HepG2 (cell line): ENCODE data around the gene KCNH6. TPM values are rescaled to one million over a fixed set of nuclear protein-coding genes. Genes with fewer than 3 reads are reported as not detected.
A peak's percentile ranks its signal among the peaks of the same experiment; 100 is the strongest.

ENCODE experiments used
- CEBPB ChIP-seq: IDR thresholded peaks from 2 replicates; pipeline ENCODE4 v1.6.1; 2011; ENCODE audit warnings: low read depth, low read length, improper control_type of control experiment, borderline replicate concordance
- FOSL2 ChIP-seq: sonication (generic); formaldehyde crosslinking; IDR thresholded peaks from 2 replicates; pipeline ENCODE4 v1.4.0; 2020; ENCODE audit warnings: missing genetic modification reagents
- GATAD1 ChIP-seq: IDR thresholded peaks from 2 replicates; pipeline ENCODE4 v1.6.1; 2016; ENCODE audit warnings: missing genetic modification reagents, missing compliant biosample characterization
- HNF4G ChIP-seq, 2 experiments: sonication (generic) in 1 of 2; formaldehyde crosslinking in 1 of 2; IDR thresholded peaks; 2 replicates each; pipeline versions ENCODE4 v1.4.0 to v1.6.1; 2011 to 2020; ENCODE audit warnings: borderline replicate concordance in 2 of 2, low read depth in 2 of 2, mild to moderate bottlenecking in 2 of 2, low read length in 1 of 2, missing genetic modification reagents in 1 of 2, moderate library complexity in 1 of 2
- KAT8 ChIP-seq: IDR thresholded peaks from 2 replicates; pipeline ENCODE4 v1.6.1; 2016; ENCODE audit warnings: missing genetic modification reagents, missing compliant biosample characterization
- MXI1 ChIP-seq: IDR thresholded peaks from 3 replicates; pipeline ENCODE4 v1.6.1; 2012; ENCODE audit warnings: low read depth, low read length, inconsistent platforms, borderline replicate concordance
- PHB2 ChIP-seq: fragments of 450-650 bp; IDR thresholded peaks from 2 replicates; pipeline ENCODE4 v1.6.1; 2018; ENCODE audit not compliant: partially characterized antibody
- PHF21A ChIP-seq: sonication (generic); formaldehyde crosslinking; IDR thresholded peaks from 2 replicates; pipeline ENCODE4 v1.5.0; 2020; ENCODE audit warnings: mild to moderate bottlenecking, missing genetic modification reagents
- SAP130 ChIP-seq: IDR thresholded peaks from 2 replicates; pipeline ENCODE4 v1.6.1; 2016; ENCODE audit warnings: low read depth
- SOX6 ChIP-seq, 2 experiments: fragments of 450-650 bp in 1 of 2; sonication (generic) in 1 of 2; formaldehyde crosslinking in 1 of 2; IDR thresholded peaks; 2 replicates each; pipeline versions ENCODE4 v1.4.0 to v1.6.1; 2017 to 2020; ENCODE audit warnings: antibody characterized with exemption in 1 of 2, mild to moderate bottlenecking in 1 of 2, missing genetic modification reagents in 1 of 2
- ZNF17 ChIP-seq: sonication (generic); formaldehyde crosslinking; IDR thresholded peaks from 2 replicates; pipeline ENCODE4 v1.5.0; 2020; ENCODE audit warnings: mild to moderate bottlenecking, missing genetic modification reagents
- polyA plus RNA-seq, 8 experiments: library from polyadenylated mRNA; depleted of rRNA in 3 of 8; stranded (reverse) in 7 of 8; unstranded in 1 of 8; fragments of >200 nt; fragmentation: Illumina TruSeq in 4 of 8; extraction: Trizol in 4 of 8; gene quantifications; 2 replicates each; pipeline versions ENCODE4 v1.2.1 to v1.2.3, GENCODE V29; 2011 to 2016; ENCODE audit warnings: low read depth in 4 of 8, missing spikeins in 1 of 8, mixed read lengths in 1 of 8; ENCODE audit not compliant: insufficient read depth in 1 of 8
- total RNA-seq, 5 experiments: library from RNA; depleted of rRNA; stranded (reverse); fragments of >200 nt; fragmentation: Illumina TruSeq; extraction: Trizol; gene quantifications; 2 replicates each; pipeline ENCODE4 v1.2.3, GENCODE V29; 2016; ENCODE audit warnings: low read depth in 1 of 5
- TF ChIP-seq, protein P1 (sequence below): IDR thresholded peaks from 2 replicates; pipeline ENCODE4 v1.6.1; 2012; ENCODE audit warnings: low read depth, low read length, improper control_type of control experiment
- TF ChIP-seq, protein P2 (sequence below): sonication (generic); formaldehyde crosslinking; IDR thresholded peaks from 2 replicates; pipeline ENCODE4 v1.5.0; 2020; ENCODE audit warnings: missing genetic modification reagents
- TF ChIP-seq, protein P3 (sequence below), 2 experiments: fragments of 450-650 bp in 1 of 2; sonication (generic) in 1 of 2; formaldehyde crosslinking in 1 of 2; IDR thresholded peaks; 2 replicates each; pipeline versions ENCODE4 v1.6.1 to v1.8.0; 2016 to 2022; ENCODE audit warnings: antibody characterized with exemption in 1 of 2, mild to moderate bottlenecking in 1 of 2, missing genetic modification reagents in 1 of 2

Gene KCNH6
- total and polyA plus RNA-seq, 2 of the 13 experiments (the other 11 are each of a cell fraction or from before 2014, with no cell fraction given), result 0.05 to 0.18 TPM

DNA sequence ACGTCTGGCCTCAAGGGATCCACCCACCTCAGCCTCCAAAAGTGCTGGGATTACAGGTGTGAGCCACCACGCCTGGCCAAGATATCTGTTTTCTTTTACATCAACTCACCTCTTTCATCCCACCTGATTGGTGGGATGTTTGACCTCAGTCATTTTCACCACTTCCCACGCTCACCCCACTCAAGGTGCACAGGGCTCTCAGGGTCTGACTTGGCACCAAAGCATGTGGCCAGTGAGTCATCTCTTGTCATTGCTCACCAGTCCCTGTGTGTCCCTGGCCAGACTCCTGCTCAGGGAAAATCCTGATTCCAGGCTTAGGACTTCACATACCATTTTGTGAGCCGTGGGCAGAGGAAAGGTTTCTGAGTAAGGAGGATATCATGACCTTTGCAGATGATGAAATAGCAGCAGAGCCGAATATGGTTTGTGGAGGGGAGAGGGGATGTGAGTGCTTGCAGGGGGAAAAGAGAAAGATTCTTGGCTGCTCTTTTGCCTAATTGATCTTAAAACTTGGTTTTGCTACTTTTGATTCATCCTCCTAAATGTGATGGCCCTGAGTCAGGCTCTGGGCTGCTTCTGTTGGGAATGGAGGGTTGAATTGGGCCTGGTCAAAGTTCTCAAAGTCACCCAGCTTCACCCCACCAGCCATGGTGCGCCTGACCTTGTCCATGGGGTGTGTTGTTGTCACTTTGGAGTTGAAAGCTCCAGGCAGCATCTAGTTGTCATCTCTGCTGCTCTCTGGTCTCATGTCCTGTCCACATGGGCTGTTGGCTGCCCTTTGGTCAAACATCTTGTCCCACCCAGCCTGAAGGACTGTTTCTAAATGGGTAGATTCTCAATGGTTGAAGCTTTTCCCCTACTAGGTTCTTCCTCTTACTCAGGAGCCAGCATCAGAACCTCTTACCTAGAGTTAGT lies 6.0 kb upstream of the KCNH6 start (continued):
- TF ChIP-seq, protein P1, sequence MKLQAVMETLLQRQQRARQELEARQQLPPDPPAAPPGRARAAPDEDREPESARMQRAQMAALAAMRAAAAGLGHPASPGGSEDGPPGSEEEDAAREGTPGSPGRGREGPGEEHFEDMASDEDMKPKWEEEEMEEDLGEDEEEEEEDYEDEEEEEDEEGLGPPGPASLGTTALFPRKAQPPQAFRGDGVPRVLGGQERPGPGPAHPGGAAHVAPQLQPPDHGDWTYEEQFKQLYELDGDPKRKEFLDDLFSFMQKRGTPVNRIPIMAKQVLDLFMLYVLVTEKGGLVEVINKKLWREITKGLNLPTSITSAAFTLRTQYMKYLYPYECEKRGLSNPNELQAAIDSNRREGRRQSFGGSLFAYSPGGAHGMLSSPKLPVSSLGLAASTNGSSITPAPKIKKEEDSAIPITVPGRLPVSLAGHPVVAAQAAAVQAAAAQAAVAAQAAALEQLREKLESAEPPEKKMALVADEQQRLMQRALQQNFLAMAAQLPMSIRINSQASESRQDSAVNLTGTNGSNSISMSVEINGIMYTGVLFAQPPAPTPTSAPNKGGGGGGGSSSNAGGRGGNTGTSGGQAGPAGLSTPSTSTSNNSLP, result peak; percentile 18; the same call in 1 of the 2 replicates
- TF ChIP-seq, protein P2, sequence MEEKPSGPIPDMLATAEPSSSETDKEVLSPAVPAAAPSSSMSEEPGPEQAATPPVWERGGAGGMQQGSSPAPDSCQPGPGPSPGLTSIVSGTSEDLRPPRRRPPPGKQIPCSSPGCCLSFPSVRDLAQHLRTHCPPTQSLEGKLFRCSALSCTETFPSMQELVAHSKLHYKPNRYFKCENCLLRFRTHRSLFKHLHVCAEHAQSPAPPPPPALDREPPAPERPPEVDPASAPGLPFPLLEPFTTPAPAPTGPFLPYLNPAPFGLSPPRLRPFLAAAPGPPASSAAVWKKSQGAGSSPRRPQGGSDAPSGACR (CRISPR knock-in tag), result 0 out of 2 replicates have a peak, but pooled peaks have one; percentile 41
- TF ChIP-seq KAT8 (0 out of 2 replicates have a peak, but pooled peaks have one; percentile 23), FOSL2 (CRISPR knock-in tag) (peak; percentile 92), PHF21A (CRISPR knock-in tag) (peak; percentile 62), GATAD1 (CRISPR knock-in tag) (peak; percentile 46; the same call in 1 of the 2 replicates), MXI1 (peak; percentile 45; the same call in 1 of the 3 replicates), PHB2 (no peak), CEBPB (peak; percentile 48; the same call in 1 of the 2 replicates), ZNF17 (CRISPR knock-in tag) (no peak), SOX6 (IDR thresholded peaks at IDR 0.05) (no peak), SOX6 (CRISPR knock-in tag; IDR thresholded peaks at IDR 0.05) (peak; percentile 86), HNF4G (IDR thresholded peaks at IDR 0.05; ENCODE audit: borderline replicate concordance, low read depth, low read length) (peak; percentile 71), HNF4G (CRISPR knock-in tag; IDR thresholded peaks at IDR 0.05; ENCODE audit: borderline replicate concordance, low read depth) (peak; percentile 89; the same call in 1 of the 2 replicates), SAP130 (CRISPR knock-in tag) (peak; percentile 91)
- TF ChIP-seq, protein P3, sequence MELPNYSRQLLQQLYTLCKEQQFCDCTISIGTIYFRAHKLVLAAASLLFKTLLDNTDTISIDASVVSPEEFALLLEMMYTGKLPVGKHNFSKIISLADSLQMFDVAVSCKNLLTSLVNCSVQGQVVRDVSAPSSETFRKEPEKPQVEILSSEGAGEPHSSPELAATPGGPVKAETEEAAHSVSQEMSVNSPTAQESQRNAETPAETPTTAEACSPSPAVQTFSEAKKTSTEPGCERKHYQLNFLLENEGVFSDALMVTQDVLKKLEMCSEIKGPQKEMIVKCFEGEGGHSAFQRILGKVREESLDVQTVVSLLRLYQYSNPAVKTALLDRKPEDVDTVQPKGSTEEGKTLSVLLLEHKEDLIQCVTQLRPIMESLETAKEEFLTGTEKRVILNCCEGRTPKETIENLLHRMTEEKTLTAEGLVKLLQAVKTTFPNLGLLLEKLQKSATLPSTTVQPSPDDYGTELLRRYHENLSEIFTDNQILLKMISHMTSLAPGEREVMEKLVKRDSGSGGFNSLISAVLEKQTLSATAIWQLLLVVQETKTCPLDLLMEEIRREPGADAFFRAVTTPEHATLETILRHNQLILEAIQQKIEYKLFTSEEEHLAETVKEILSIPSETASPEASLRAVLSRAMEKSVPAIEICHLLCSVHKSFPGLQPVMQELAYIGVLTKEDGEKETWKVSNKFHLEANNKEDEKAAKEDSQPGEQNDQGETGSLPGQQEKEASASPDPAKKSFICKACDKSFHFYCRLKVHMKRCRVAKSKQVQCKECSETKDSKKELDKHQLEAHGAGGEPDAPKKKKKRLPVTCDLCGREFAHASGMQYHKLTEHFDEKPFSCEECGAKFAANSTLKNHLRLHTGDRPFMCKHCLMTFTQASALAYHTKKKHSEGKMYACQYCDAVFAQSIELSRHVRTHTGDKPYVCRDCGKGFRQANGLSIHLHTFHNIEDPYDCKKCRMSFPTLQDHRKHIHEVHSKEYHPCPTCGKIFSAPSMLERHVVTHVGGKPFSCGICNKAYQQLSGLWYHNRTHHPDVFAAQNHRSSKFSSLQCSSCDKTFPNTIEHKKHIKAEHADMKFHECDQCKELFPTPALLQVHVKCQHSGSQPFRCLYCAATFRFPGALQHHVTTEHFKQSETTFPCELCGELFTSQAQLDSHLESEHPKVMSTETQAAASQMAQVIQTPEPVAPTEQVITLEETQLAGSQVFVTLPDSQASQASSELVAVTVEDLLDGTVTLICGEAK (IDR thresholded peaks at IDR 0.05), result no peak
- TF ChIP-seq, protein P3 (CRISPR knock-in tag; IDR thresholded peaks at IDR 0.05), result peak; percentile 59
